Gastroesophageal sphincter (tissue), 3 donors: ENCODE measurements around the gene RPRD1B.

Experiments
- EP300 ChIP-seq: sonication (generic); formaldehyde crosslinking; IDR thresholded peaks from one replicate; pipeline ENCODE4 v1.6.1; 2017; ENCODE audit warnings: antibody characterized with exemption, mild to moderate bottlenecking
- POLR2A ChIP-seq, 2 donors: fragments of 450-650 bp; IDR thresholded peaks; one replicate each; pipeline ENCODE4 v1.6.1; 2017; ENCODE audit warnings: antibody characterized with exemption in 2 of 2, mild to moderate bottlenecking in 2 of 2, moderate library complexity in 1 of 2
- POLR2AphosphoS5 ChIP-seq: sonication (generic); formaldehyde crosslinking; IDR thresholded peaks from one replicate; pipeline ENCODE4 v1.6.1; 2017; ENCODE audit warnings: antibody characterized with exemption
- TF ChIP-seq, protein P1 (sequence below), 4 experiments: fragments of 200-600 bp in 2 of 4; fragments of 450-650 bp in 2 of 4; sonication (generic) in 1 of 4; IDR thresholded peaks; one replicate each; pipeline ENCODE4 v1.5.1; 2017 to 2019; ENCODE audit warnings: antibody characterized with exemption in 4 of 4, mild to moderate bottlenecking in 2 of 4, moderate library complexity in 2 of 4

DNA sequence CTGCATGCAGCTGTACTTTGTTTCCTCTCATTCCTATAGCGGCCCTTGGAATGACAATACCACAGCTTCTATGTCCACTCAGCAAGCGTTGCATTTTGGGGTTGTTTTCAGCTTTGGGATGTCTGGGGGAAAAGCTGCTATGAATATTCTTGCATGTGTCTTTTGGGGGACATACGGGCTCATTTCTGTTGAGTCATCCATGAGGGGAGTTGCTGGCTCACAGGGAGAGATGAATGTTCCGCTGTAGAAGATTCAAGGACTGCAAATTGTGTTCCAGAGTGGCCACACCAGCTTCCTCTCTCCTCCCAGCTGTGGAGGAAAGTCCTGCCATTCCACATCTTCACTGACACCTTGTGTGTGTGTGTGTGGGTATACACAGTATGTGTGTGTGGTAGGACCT, 88.2 kb downstream of the RPRD1B start:
- TF ChIP-seq POLR2AphosphoS5 (no peak), EP300 (no peak), POLR2A (IDR thresholded peaks at IDR 0.05) (no peak)
- TF ChIP-seq, protein P1, sequence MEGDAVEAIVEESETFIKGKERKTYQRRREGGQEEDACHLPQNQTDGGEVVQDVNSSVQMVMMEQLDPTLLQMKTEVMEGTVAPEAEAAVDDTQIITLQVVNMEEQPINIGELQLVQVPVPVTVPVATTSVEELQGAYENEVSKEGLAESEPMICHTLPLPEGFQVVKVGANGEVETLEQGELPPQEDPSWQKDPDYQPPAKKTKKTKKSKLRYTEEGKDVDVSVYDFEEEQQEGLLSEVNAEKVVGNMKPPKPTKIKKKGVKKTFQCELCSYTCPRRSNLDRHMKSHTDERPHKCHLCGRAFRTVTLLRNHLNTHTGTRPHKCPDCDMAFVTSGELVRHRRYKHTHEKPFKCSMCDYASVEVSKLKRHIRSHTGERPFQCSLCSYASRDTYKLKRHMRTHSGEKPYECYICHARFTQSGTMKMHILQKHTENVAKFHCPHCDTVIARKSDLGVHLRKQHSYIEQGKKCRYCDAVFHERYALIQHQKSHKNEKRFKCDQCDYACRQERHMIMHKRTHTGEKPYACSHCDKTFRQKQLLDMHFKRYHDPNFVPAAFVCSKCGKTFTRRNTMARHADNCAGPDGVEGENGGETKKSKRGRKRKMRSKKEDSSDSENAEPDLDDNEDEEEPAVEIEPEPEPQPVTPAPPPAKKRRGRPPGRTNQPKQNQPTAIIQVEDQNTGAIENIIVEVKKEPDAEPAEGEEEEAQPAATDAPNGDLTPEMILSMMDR (IDR thresholded peaks at IDR 0.05) = no peak
